Measurements from ENCODE around the gene DPY19L2. TPM values are rescaled to one million over a fixed set of nuclear protein-coding genes. Genes with fewer than 3 reads are reported as not detected.
A peak's percentile ranks its signal among the peaks of the same experiment; 100 is the strongest.
"Not testable (repeated sequence)": the region's sequence is repeated elsewhere in the genome, so short reads cannot be mapped to it uniquely, and the experiment has no call there.

Gene DPY19L2
- total and polyA plus RNA-seq, 2 donors (not counting 1 experiment from before 2014, with no cell fraction given) = 5.0 TPM

DNA sequence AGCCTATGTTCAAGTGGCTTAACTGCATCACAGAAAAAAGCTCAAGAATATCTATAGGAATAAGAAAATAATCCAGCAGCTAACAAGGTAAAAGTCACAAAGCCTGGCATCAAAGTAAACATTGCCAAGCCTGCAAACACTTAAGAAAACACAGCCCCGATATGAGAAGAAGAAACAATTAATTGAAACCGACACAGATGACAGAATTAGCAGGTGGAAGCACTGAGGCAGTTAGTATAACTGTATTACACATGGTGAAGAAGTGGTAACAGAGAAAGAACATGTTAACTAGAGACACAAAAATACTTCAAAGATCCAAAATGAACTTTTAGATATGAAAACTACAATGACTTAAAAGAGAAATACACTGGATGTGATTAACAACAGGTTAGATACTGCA lies 57.0 kb downstream of the DPY19L2 start:
- not testable (repeated sequence) for H3K79me2 ChIP-seq (ENCODE audit: control insufficient read depth, insufficient read depth, low read length); H2AFZ ChIP-seq (ENCODE audit: low read length); H3K4me3 ChIP-seq (replicated peaks in 1 of 4; ENCODE audit: control extremely low read depth in 1 of 4, insufficient read depth in 1 of 4, low read depth in 3 of 4, low read length in 4 of 4); H3K36me3 ChIP-seq (ENCODE audit: control insufficient read depth, insufficient read depth, low read length); H4K20me1 ChIP-seq (ENCODE audit: control insufficient read depth, extremely low read depth, insufficient read depth, low read length); DNase-seq (ENCODE audit: low read depth in 2 of 2); H3K27me3 ChIP-seq (ENCODE audit: control insufficient read depth, insufficient read depth, low read length); H3K4me1 ChIP-seq (ENCODE audit: control insufficient read depth, extremely low read depth, insufficient read depth, low read length); H3K9ac ChIP-seq (ENCODE audit: insufficient read depth, low read length); H3K4me2 ChIP-seq (ENCODE audit: extremely low read depth, insufficient read depth, low read length); H3K9me3 ChIP-seq (ENCODE audit: control insufficient read depth, insufficient read depth, low read depth, low read length); H3K27ac ChIP-seq (ENCODE audit: insufficient read depth, low read length)

DNA sequence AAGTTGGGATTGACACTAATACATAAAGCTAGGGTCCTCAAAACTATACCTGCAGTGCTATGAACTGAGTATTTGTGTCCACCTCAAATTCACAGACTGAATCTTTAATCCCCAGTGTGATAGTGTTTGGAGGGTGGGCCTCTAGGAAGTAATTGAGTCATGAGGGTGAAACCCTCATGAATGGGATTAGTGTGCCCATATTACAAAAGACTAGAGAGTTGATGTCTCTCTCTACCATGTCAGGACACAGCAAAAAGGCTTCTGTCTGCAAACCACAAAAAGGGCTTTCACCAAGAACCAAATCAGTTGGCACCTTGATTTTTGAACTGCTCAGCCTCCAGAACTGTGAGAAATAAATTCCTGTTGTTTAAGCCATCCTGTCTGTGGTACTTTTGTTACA lies 59.0 kb downstream of the DPY19L2 start:
- H3K27ac ChIP-seq (ENCODE audit: insufficient read depth, low read length); H3K4me2 ChIP-seq (ENCODE audit: extremely low read depth, insufficient read depth, low read length): not testable (repeated sequence)

DNA sequence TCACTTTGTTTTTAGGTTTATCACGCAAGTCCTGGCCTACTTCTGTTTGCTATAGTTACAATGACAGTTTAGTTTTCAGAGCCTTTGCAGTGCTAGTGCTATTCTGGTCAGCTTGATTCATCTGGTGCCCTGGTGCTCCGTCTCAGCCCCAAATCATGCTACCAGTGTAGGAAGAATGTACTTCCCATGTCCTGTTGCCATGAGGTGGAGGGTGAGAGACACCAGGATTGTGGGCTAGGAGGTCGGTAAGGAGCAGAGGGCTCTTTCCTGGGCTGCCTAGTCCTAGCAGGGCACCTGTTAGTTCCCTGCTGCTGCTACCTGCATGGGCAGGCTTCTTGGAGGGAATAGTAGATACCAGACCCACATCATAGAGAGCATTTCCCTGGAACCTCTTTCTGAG lies 63.3 kb downstream of the DPY19L2 start:
- H3K4me2 ChIP-seq (ENCODE audit: extremely low read depth, insufficient read depth, low read length); DNase-seq (ENCODE audit: low read depth in 2 of 2); H3K4me1 ChIP-seq (ENCODE audit: control insufficient read depth, extremely low read depth, insufficient read depth, low read length); H3K27ac ChIP-seq (ENCODE audit: insufficient read depth, low read length); H3K4me3 ChIP-seq (replicated peaks in 1 of 4; ENCODE audit: control extremely low read depth in 1 of 4, insufficient read depth in 1 of 4, low read depth in 3 of 4, low read length in 4 of 4); H3K9me3 ChIP-seq (ENCODE audit: control insufficient read depth, insufficient read depth, low read depth, low read length); H4K20me1 ChIP-seq (ENCODE audit: control insufficient read depth, extremely low read depth, insufficient read depth, low read length); H3K36me3 ChIP-seq (ENCODE audit: control insufficient read depth, insufficient read depth, low read length); H3K79me2 ChIP-seq (ENCODE audit: control insufficient read depth, insufficient read depth, low read length); H3K27me3 ChIP-seq (ENCODE audit: control insufficient read depth, insufficient read depth, low read length); H2AFZ ChIP-seq (ENCODE audit: low read length); H3K9ac ChIP-seq (ENCODE audit: insufficient read depth, low read length): not testable (repeated sequence)

More for the DNA sequence above, 59.0 kb downstream of the DPY19L2 start:
- not testable (repeated sequence) for H4K20me1 ChIP-seq (ENCODE audit: control insufficient read depth, extremely low read depth, insufficient read depth, low read length); H3K4me3 ChIP-seq (replicated peaks in 1 of 4; ENCODE audit: control extremely low read depth in 1 of 4, insufficient read depth in 1 of 4, low read depth in 3 of 4, low read length in 4 of 4); H3K4me1 ChIP-seq (ENCODE audit: control insufficient read depth, extremely low read depth, insufficient read depth, low read length); H3K9ac ChIP-seq (ENCODE audit: insufficient read depth, low read length); H3K9me3 ChIP-seq (ENCODE audit: control insufficient read depth, insufficient read depth, low read depth, low read length); H3K79me2 ChIP-seq (ENCODE audit: control insufficient read depth, insufficient read depth, low read length); H3K27me3 ChIP-seq (ENCODE audit: control insufficient read depth, insufficient read depth, low read length); H3K36me3 ChIP-seq (ENCODE audit: control insufficient read depth, insufficient read depth, low read length); DNase-seq (ENCODE audit: low read depth in 2 of 2); H2AFZ ChIP-seq (ENCODE audit: low read length)

DNA sequence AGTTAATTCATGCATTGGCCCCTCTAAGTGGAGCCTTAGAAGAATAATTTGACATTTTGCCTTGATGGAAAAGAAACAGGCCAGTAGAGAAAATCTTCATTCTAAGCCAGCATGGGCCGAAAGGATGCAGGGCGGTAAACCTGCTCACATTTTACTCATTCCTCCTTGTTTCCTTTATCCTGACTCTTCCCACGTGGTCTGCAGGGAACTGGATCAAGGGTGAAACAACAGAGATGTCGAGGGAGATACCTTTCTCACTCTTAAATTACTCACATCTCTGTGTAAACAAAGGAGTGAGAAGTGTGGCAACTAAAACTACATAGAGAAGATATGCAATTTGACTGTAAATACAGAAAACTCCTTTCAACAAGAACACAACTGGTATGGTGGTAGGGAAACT lies 73.5 kb downstream of the DPY19L2 start:
- H3K4me3 ChIP-seq (replicated peaks in 1 of 4; ENCODE audit: control extremely low read depth in 1 of 4, insufficient read depth in 1 of 4, low read depth in 3 of 4, low read length in 4 of 4); H3K4me1 ChIP-seq (ENCODE audit: control insufficient read depth, extremely low read depth, insufficient read depth, low read length); H3K9me3 ChIP-seq (ENCODE audit: control insufficient read depth, insufficient read depth, low read depth, low read length); H3K27ac ChIP-seq (ENCODE audit: insufficient read depth, low read length); H2AFZ ChIP-seq (ENCODE audit: low read length); H3K79me2 ChIP-seq (ENCODE audit: control insufficient read depth, insufficient read depth, low read length); H3K36me3 ChIP-seq (ENCODE audit: control insufficient read depth, insufficient read depth, low read length); H3K27me3 ChIP-seq (ENCODE audit: control insufficient read depth, insufficient read depth, low read length); H3K4me2 ChIP-seq (ENCODE audit: extremely low read depth, insufficient read depth, low read length); H4K20me1 ChIP-seq (ENCODE audit: control insufficient read depth, extremely low read depth, insufficient read depth, low read length); H3K9ac ChIP-seq (ENCODE audit: insufficient read depth, low read length): not testable (repeated sequence)
- peak; percentile 4 to 7 for DNase-seq (ENCODE audit: low read depth in 2 of 2)

DNA sequence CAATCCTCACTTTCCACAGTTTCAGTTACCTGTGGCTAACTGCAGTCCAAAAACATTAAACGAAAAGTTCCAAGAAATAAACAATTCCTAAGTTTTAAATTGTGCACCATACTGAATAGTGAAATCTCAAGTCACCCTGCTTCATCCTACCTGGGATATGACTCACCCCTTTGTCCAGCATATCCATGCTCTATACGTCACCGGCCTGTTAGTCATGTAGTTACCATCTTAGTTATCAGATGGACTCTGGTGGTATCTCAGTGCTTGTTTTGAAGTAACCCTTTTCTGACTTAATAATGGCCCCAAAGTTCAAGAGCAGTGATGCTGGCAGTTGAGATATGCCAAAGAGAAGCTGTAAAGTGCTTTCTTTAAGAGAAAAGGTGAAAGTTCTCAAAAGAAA lies 83.9 kb downstream of the DPY19L2 start:
- H3K27me3 ChIP-seq (ENCODE audit: control insufficient read depth, insufficient read depth, low read length) = not testable (repeated sequence)

DNA sequence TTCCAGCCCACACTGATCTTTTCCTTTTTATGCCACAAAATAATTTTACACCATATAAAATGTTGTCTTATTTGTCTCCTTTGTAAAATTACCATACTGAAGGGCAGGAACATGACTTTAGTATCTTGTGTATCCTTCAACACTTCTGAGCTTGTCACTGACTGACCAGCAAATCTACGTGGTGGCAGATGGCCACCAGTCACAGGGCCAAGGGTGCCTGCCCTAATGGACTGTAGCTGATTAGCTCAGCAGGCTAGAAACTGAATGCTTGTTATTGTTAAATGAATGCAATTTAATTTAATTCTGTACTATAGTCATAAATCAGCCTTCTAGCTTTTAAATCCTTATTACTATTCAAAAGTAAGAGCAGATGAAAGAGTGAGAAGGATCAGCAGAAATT lies 85.0 kb downstream of the DPY19L2 start:
- not testable (repeated sequence) for H3K4me3 ChIP-seq (replicated peaks in 1 of 4; ENCODE audit: control extremely low read depth in 1 of 4, insufficient read depth in 1 of 4, low read depth in 3 of 4, low read length in 4 of 4); H3K27me3 ChIP-seq (ENCODE audit: control insufficient read depth, insufficient read depth, low read length); H4K20me1 ChIP-seq (ENCODE audit: control insufficient read depth, extremely low read depth, insufficient read depth, low read length); H3K36me3 ChIP-seq (ENCODE audit: control insufficient read depth, insufficient read depth, low read length); H3K4me2 ChIP-seq (ENCODE audit: extremely low read depth, insufficient read depth, low read length); H3K27ac ChIP-seq (ENCODE audit: insufficient read depth, low read length); DNase-seq (ENCODE audit: low read depth in 2 of 2); H3K9ac ChIP-seq (ENCODE audit: insufficient read depth, low read length); H3K4me1 ChIP-seq (ENCODE audit: control insufficient read depth, extremely low read depth, insufficient read depth, low read length); H3K9me3 ChIP-seq (ENCODE audit: control insufficient read depth, insufficient read depth, low read depth, low read length); H2AFZ ChIP-seq (ENCODE audit: low read length); H3K79me2 ChIP-seq (ENCODE audit: control insufficient read depth, insufficient read depth, low read length)

More for the DNA sequence above, 83.9 kb downstream of the DPY19L2 start:
- H2AFZ ChIP-seq (ENCODE audit: low read length); H3K4me3 ChIP-seq (replicated peaks in 1 of 4; ENCODE audit: control extremely low read depth in 1 of 4, insufficient read depth in 1 of 4, low read depth in 3 of 4, low read length in 4 of 4); H3K9ac ChIP-seq (ENCODE audit: insufficient read depth, low read length); H3K36me3 ChIP-seq (ENCODE audit: control insufficient read depth, insufficient read depth, low read length); H3K79me2 ChIP-seq (ENCODE audit: control insufficient read depth, insufficient read depth, low read length); H3K9me3 ChIP-seq (ENCODE audit: control insufficient read depth, insufficient read depth, low read depth, low read length); H4K20me1 ChIP-seq (ENCODE audit: control insufficient read depth, extremely low read depth, insufficient read depth, low read length); H3K4me1 ChIP-seq (ENCODE audit: control insufficient read depth, extremely low read depth, insufficient read depth, low read length); H3K4me2 ChIP-seq (ENCODE audit: extremely low read depth, insufficient read depth, low read length); H3K27ac ChIP-seq (ENCODE audit: insufficient read depth, low read length): not testable (repeated sequence)
- DNase-seq (ENCODE audit: low read depth in 2 of 2) = peak in 1 of 2 donors; percentile 64

DNA sequence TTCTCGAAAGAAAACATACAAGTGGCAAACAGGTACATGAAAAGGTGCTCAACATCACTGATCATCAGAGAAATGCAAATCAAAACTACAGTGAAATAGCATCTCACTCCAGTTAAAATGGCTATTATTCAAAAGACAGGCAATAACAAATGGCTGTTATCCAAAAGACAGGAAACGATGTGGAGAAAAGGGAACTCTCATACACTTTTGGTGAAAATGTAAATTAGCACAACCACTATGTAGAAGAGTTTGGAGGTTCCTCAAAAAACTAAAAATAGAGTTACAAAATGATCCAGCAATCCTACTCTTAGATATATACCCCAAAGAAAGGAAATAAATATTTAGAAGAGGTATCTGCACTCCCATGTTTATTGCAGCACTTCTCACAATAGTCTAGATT lies 90.7 kb downstream of the DPY19L2 start:
- H3K79me2 ChIP-seq (ENCODE audit: control insufficient read depth, insufficient read depth, low read length); H3K27me3 ChIP-seq (ENCODE audit: control insufficient read depth, insufficient read depth, low read length); H3K4me1 ChIP-seq (ENCODE audit: control insufficient read depth, extremely low read depth, insufficient read depth, low read length); H4K20me1 ChIP-seq (ENCODE audit: control insufficient read depth, extremely low read depth, insufficient read depth, low read length); H3K36me3 ChIP-seq (ENCODE audit: control insufficient read depth, insufficient read depth, low read length); H3K4me2 ChIP-seq (ENCODE audit: extremely low read depth, insufficient read depth, low read length); H3K4me3 ChIP-seq (replicated peaks in 1 of 4; ENCODE audit: control extremely low read depth in 1 of 4, insufficient read depth in 1 of 4, low read depth in 3 of 4, low read length in 4 of 4); H3K27ac ChIP-seq (ENCODE audit: insufficient read depth, low read length); H3K9ac ChIP-seq (ENCODE audit: insufficient read depth, low read length); DNase-seq (ENCODE audit: low read depth in 2 of 2); H3K9me3 ChIP-seq (ENCODE audit: control insufficient read depth, insufficient read depth, low read depth, low read length); H2AFZ ChIP-seq (ENCODE audit: low read length): not testable (repeated sequence)

All from fibroblast of lung (primary cell).